ENCODE measurements around the gene CHPT1.

The CHPT1 gene

DNA sequence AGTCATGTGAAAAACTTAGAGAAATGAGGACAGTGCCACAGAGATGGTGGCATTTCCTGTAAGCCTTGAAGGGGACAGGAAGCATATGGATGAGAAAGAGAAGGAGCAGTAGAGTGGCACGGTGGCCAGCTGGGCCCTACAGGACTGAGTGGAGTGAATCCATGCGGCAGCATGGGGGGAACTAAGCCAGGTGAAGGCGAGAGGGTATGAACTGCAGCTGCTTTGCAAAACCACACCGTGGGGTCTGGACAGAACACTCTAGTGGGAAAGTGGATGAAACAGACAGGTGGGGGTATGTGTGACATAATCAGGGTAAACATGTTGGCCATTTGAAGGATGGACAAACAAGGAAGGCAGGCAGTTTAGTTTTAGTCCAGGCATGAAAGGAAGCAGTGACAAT, 52.2 kb downstream of the CHPT1 start:
- no peak overlapping the region for H3K27ac ChIP-seq

DNA sequence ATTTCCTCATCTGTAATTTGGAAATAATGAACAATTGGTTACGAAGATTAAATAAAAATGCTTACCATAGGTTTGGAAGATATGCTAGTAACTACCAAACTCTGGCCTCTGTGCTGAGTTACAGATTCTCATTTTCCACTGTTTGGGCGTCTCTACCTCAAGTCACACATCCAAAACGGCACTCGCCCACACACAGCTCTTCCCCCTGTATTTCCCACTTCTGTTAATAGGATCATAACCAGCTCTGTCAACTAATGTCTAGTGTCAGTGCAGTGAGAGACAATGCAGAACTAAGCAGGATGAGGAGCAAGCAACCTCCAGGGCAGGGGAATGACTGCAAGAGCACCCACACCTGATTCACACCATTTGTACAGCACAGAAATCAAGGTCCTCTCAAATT, 52.7 kb downstream of the CHPT1 start:
- TF ChIP-seq, protein P1, sequence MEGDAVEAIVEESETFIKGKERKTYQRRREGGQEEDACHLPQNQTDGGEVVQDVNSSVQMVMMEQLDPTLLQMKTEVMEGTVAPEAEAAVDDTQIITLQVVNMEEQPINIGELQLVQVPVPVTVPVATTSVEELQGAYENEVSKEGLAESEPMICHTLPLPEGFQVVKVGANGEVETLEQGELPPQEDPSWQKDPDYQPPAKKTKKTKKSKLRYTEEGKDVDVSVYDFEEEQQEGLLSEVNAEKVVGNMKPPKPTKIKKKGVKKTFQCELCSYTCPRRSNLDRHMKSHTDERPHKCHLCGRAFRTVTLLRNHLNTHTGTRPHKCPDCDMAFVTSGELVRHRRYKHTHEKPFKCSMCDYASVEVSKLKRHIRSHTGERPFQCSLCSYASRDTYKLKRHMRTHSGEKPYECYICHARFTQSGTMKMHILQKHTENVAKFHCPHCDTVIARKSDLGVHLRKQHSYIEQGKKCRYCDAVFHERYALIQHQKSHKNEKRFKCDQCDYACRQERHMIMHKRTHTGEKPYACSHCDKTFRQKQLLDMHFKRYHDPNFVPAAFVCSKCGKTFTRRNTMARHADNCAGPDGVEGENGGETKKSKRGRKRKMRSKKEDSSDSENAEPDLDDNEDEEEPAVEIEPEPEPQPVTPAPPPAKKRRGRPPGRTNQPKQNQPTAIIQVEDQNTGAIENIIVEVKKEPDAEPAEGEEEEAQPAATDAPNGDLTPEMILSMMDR (conservative IDR thresholded peaks at IDR 0.05): no peak

More for the DNA sequence above, 52.2 kb downstream of the CHPT1 start:
- TF ChIP-seq, protein P1 (conservative IDR thresholded peaks at IDR 0.05): no peak

DNA sequence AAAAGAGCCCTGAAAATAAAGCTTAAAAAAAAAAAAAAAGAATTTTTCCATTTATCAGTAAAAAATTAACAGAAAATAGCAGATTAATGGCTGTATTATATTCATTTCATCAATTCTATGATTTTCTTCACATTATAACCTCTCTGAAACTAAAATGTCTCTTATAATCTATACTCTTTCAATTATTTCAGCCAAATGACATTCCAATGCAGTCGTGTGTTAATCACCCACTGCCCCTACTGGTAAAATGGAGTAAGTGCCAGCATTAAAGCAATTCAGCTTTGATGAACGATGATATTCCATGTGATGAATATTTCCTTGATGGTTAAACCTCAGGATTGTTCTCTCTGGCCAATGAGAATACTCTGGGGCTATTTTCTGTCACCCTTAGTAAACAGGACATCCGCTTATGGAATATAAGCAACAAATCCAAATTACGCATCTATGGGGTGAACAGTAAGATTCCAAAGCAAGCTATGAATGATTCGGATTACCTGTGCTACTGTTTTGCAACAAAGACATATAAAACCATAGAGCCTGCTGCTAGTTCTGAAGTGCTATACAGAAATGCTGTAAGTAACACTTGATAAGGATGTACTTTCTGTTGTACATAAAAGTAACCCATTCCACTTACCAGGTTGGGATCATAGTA, 62.1 kb downstream of the CHPT1 start:
- TF ChIP-seq, protein P1 (conservative IDR thresholded peaks at IDR 0.05): peak; percentile 89
- no peak overlapping the region for H3K27ac ChIP-seq

More for the DNA sequence above, 52.7 kb downstream of the CHPT1 start:
- H3K27ac ChIP-seq: no peak overlapping the region

DNA sequence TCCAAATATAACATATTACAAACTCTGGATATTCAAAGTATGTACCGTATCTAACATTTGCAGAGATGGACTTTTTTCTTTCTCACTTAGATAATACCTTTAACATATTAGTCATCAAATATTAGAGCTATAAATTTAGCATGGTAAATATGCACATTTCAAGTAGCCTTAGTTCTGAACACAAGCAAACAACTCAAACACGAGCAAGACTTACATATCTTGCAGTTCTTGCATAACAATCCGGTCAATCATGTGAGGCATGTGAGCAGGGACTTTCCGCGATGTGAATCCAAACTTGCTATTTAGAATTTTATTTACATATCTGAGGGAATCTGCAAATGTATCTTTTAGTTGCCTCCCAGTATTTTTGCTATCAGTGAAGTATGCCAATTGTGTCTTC, 63.9 kb downstream of the CHPT1 start:
- H3K27ac ChIP-seq: no peak overlapping the region
- TF ChIP-seq, protein P1 (conservative IDR thresholded peaks at IDR 0.05): no peak

DNA sequence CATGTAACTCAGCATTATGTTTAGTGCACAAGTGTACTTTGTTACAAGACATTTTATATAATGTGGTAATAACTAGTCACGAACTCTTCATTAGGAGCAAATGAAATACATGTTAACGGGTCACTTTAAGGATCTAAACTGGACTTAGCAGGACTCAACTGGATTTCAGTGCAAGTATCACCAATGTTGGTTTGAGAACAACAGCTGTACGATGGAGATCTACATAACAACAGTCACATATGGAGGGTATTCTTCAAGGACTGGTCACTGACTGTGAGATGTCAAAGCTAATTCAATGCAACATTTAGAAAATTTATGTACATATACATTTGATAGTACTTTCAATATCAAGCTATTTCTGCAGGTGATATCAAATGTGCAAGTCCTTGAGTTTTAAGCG, 64.3 kb downstream of the CHPT1 start:
- H3K27ac ChIP-seq: no peak overlapping the region
- TF ChIP-seq, protein P1 (conservative IDR thresholded peaks at IDR 0.05): no peak

DNA sequence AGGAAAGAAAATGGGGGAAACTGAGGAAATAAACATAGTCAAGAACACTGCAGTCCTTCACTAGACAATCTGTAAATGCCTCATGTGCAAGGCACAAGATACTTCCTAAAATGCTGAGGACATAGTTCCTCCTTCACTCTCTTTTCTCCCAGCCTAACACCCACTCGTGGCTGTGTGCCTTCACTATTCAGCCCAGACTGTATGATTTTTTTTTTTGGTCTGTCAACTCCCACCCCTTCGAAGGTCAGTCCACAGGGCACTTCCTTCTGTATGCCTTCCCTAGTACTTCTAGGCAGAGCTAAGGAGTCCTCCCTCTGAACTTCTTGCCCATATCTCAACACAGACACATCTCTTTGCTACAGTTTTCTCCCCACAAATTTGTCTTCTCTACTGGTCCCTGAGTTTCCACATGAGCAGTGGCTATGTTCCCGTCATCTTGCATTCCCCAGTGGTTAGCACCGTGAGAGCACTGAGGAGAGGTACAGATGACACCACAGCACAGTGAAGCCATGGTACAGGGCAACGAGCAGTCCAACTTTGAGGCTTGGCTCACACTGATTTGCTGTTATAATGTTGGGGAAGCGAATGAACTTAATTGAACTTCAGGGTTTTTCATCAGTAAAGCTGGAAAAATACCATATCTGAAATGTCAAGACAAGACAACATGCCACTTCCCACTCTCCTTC, 65.9 kb downstream of the CHPT1 start:
- H3K27ac ChIP-seq: peak overlapping the region; percentile 87
- TF ChIP-seq, protein P1 (conservative IDR thresholded peaks at IDR 0.05): no peak

DNA sequence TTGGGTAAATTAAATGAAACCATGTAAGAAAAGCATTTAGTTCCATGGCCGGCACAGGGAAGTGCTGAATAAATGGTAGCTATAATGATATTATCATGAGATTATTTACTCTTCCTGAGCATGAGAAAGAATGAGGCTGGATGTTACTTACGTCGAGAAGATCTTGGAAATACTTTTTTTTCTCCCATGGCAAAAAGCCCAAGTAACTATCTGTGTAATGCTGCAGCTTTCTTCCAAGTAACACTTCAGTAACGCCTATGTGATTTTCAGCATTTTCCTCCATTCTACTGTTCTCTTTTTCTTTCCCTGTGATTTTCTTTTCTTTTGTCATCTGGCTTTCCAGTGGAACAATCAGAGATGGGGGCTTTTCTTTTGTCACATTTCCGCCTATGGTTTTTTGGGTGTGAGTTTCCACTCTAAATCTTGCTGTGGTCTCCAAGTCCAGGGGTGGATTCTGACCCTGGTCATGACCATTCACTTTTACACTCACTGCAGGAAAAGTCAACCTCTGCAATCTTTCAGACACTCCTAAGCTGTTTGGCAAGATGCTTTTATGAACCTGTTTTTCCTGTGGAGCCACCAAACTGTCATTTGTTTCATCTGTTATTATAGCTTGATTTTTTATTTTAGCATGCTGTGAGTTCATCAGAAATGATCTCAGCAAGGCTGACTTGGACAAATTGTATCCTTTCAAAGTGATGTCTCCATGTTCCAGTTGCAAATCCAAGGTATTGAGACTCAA, 66.8 kb downstream of the CHPT1 start:
- peak overlapping the region; percentile 87 for H3K27ac ChIP-seq
- TF ChIP-seq, protein P1 (conservative IDR thresholded peaks at IDR 0.05): no peak
